Neuronal stem cell (in vitro differentiated cells): ENCODE results near the gene SEC22B.
"Not testable (repeated sequence)": the region's sequence is repeated elsewhere in the genome, so short reads cannot be mapped to it uniquely, and the experiment has no call there.

Source experiments
- DNase-seq: peaks from one replicate; pipeline ENCODE4 v3.0.0-alpha.2; 2013; ENCODE audit warnings: low spot score
- H2AFZ ChIP-seq: one replicate; pipeline ENCODE4 v1.6.1; 2013; ENCODE audit warnings: mild to moderate bottlenecking, low read length, inconsistent platforms
- H2AK5ac ChIP-seq: 2 replicates; pipeline ENCODE4 v1.6.1; 2013; ENCODE audit warnings: low read depth, mild to moderate bottlenecking, inconsistent platforms, low read length, moderate library complexity, mixed read lengths
- H2BK120ac ChIP-seq: 2 replicates; pipeline ENCODE4 v1.6.1; 2013; ENCODE audit warnings: low read depth, mild to moderate bottlenecking, inconsistent platforms, low read length, moderate library complexity, mixed read lengths
- H2BK12ac ChIP-seq: one replicate; pipeline ENCODE4 v1.6.1; 2013; ENCODE audit warnings: low read length, inconsistent platforms
- H2BK15ac ChIP-seq: 2 replicates; pipeline ENCODE4 v1.6.1; 2013; ENCODE audit warnings: mild to moderate bottlenecking, low read length, inconsistent platforms, mixed read lengths
- H2BK5ac ChIP-seq: one replicate; pipeline ENCODE4 v1.6.1; 2013; ENCODE audit warnings: inconsistent platforms, mild to moderate bottlenecking, low read length, moderate library complexity
- H3K14ac ChIP-seq: one replicate; pipeline ENCODE4 v1.6.1; 2013; ENCODE audit warnings: low read length, inconsistent platforms
- H3K18ac ChIP-seq: 2 replicates; pipeline ENCODE4 v1.6.1; 2013; ENCODE audit warnings: low read length, inconsistent platforms
- H3K23ac ChIP-seq: 2 replicates; pipeline ENCODE4 v1.6.1; 2013; ENCODE audit warnings: low read depth, mild to moderate bottlenecking, mixed read lengths, low read length, inconsistent platforms; ENCODE audit not compliant: poor library complexity
- H3K27ac ChIP-seq: replicated peaks from 3 replicates; pipeline ENCODE4 v1.5.1; 2013; ENCODE audit warnings: low read length, inconsistent platforms
- H3K27me3 ChIP-seq, 3 experiments: 2 replicates each; pipeline ENCODE4 v1.6.1; 2013; ENCODE audit warnings: low read length in 3 of 3, mild to moderate bottlenecking in 2 of 3, inconsistent platforms in 1 of 3, low read depth in 1 of 3, mixed read lengths in 1 of 3, moderate library complexity in 1 of 3; ENCODE audit not compliant: control insufficient read depth in 3 of 3, insufficient read depth in 3 of 3
- H3K36me3 ChIP-seq, 2 donors: replicated peaks in 1 of 2; 2 replicates each; pipeline ENCODE4 v1.6.1; 2013; ENCODE audit warnings: low read length in 2 of 2; ENCODE audit not compliant: control insufficient read depth in 2 of 2, insufficient read depth in 2 of 2
- H3K4ac ChIP-seq: 2 replicates; pipeline ENCODE4 v1.6.1; 2013; ENCODE audit warnings: inconsistent platforms, mild to moderate bottlenecking, low read length, moderate library complexity
- H3K4me1 ChIP-seq, 2 donors: 1 replicate in 1 of 2; 2 replicates in 1 of 2; pipeline ENCODE4 v1.6.1; 2013; ENCODE audit warnings: low read length in 2 of 2, low read depth in 1 of 2; ENCODE audit not compliant: control insufficient read depth in 2 of 2, insufficient read depth in 1 of 2
- H3K4me2 ChIP-seq: one replicate; pipeline ENCODE4 v1.6.1; 2013; ENCODE audit warnings: mild to moderate bottlenecking, low read length, inconsistent platforms; ENCODE audit not compliant: insufficient read depth, poor library complexity, severe bottlenecking
- H3K4me3 ChIP-seq, 2 donors: 2 replicates each; pipeline ENCODE4 v1.5.1; 2013; ENCODE audit warnings: low read length in 2 of 2, mild to moderate bottlenecking in 2 of 2, inconsistent platforms in 1 of 2, moderate library complexity in 1 of 2
- H3K79me1 ChIP-seq: one replicate; pipeline ENCODE4 v1.6.1; 2013; ENCODE audit warnings: low read depth, mild to moderate bottlenecking, inconsistent platforms, low read length, moderate library complexity
- H3K9ac ChIP-seq: one replicate; pipeline ENCODE4 v1.6.1; 2013; ENCODE audit warnings: mild to moderate bottlenecking, low read depth, low read length, inconsistent platforms; ENCODE audit not compliant: poor library complexity
- H3K9me3 ChIP-seq, 2 donors: replicated peaks in 1 of 2; 2 replicates each; pipeline versions ENCODE3 to v1.6.1; 2013; ENCODE audit warnings: low read length in 2 of 2, mild to moderate bottlenecking in 2 of 2, inconsistent platforms in 1 of 2, low read depth in 1 of 2, mixed read lengths in 1 of 2, moderate library complexity in 1 of 2; ENCODE audit not compliant: control insufficient read depth in 2 of 2, insufficient read depth in 1 of 2
- H4K8ac ChIP-seq: one replicate; pipeline ENCODE4 v1.6.1; 2013; ENCODE audit warnings: low read depth, mild to moderate bottlenecking, inconsistent platforms, low read length, moderate library complexity
- H4K91ac ChIP-seq: one replicate; pipeline ENCODE4 v1.6.1; 2013; ENCODE audit warnings: low read length, low read depth, mild to moderate bottlenecking, inconsistent platforms; ENCODE audit not compliant: poor library complexity
- WGBS, 2 donors: extraction: QIAGEN DNeasy Blood & Tissue Kit; methylation state at CpG; one replicate each; pipeline ENCODE4 v1.1.7; 2013; ENCODE audit warnings: missing lambda C conversion rate in 2 of 2, mixed read lengths in 1 of 2; ENCODE audit not compliant: insufficient read length in 2 of 2, insufficient replicate concordance in 1 of 2; ENCODE audit errors: extremely low coverage in 2 of 2; 5-methylcytosine and 5-hydroxymethylcytosine counted together

SEC22B gene

DNA sequence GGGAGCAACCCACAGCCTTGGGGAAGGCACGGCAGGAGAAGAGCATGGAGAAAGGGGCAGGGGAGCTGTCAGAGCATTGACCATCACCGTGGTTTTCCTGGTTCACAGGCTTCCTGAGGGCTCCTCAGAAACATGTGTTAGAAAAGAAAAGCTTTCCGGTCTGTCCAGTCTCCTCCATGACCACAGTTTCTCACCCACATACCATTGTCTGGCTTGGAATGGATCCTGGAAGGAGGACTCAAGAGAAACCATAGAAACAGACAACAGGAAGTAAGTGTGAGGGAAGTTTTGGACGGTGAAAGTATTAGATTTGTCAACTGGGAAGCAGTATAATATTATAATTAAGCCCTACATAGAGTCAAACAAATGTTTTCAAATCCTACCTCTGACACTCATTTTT lies 55.8 kb downstream of the SEC22B start:
- not testable (repeated sequence) for DNase-seq, H3K79me1 ChIP-seq, H3K36me3 ChIP-seq, H2BK12ac ChIP-seq, H3K4me1 ChIP-seq, H3K4me2 ChIP-seq, H3K4me3 ChIP-seq, H3K14ac ChIP-seq, H4K91ac ChIP-seq, H2BK120ac ChIP-seq, H3K4ac ChIP-seq, H3K9ac ChIP-seq, H3K27me3 ChIP-seq, H3K18ac ChIP-seq, H2AFZ ChIP-seq, H2BK15ac ChIP-seq, H2BK5ac ChIP-seq, H4K8ac ChIP-seq, H3K9me3 ChIP-seq, H3K23ac ChIP-seq, H2AK5ac ChIP-seq, H3K27ac ChIP-seq
- WGBS, 2 donors: no CpG with 5 or more reads among the region's 4 CpGs

DNA sequence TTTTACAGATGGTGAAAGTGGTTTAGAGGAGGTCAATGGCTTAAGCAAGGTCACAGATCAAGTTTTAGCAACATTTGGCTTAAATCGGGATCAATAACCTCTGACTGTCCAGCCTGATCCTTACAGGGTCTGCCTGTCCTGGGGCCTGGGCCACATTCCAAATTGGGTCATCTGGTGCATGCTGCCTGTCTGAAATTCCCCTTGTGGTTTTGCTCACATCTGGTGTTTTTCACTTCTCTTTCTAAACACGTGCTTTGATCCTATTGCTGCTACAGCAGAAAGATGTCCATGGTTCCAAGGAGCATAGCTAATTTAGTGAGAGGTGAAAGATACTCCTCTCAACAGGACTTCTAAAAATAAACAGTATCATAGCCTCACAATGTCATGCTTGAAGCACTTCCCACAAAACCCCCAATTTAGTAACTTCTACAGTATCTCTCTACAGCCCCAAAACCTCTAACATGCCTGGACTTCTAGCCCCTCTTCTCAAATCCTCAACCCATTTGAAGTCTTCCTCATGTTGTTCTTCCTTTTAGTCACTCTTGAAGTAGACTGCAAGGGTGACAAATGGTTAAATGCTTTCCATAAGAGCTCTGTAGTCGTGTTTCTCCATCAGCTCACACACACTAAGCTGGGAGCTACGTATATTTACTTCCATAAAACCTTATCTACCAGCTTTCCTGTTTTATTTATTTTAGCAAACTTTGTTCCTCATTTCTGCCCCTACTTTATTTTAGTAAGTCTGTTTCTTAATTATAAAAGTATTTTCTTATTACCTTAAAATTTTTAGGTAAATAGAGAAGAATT lies 58.7 kb downstream of the SEC22B start:
- not testable (repeated sequence) for H4K91ac ChIP-seq, H4K8ac ChIP-seq, H3K27me3 ChIP-seq, H2BK12ac ChIP-seq, H2AK5ac ChIP-seq, H3K4me3 ChIP-seq, H3K27ac ChIP-seq, H3K4me1 ChIP-seq, H3K9me3 ChIP-seq, H2AFZ ChIP-seq, H2BK5ac ChIP-seq, H3K36me3 ChIP-seq, H3K4ac ChIP-seq, H3K79me1 ChIP-seq, DNase-seq, H3K14ac ChIP-seq, H3K18ac ChIP-seq, H3K9ac ChIP-seq, H3K23ac ChIP-seq, H3K4me2 ChIP-seq, H2BK15ac ChIP-seq, H2BK120ac ChIP-seq
- no CpG with 5 or more reads among the region's 4 CpGs for whole genome bisulfite sequencing, 2 donors

DNA sequence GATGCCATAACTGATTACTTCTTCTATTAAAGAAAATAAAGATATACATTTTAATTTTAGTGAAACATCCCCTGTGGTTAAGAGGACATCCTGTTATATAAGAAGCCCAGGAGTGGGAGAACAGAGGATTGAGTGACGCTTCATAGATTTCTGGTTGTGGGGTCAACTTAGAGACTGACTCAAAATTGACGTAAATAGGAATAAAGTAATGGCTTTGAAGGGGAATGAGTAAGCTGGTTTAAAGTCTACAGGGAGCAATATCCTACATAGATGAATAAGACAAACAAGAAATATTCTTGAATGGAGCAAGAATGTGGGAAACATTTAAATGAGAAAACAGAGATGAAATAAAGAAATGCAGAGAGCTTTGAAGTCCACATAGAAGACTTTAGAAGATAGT lies 60.2 kb downstream of the SEC22B start:
- not testable (repeated sequence) for H3K4me1 ChIP-seq, H3K18ac ChIP-seq, H2BK5ac ChIP-seq, H4K91ac ChIP-seq, H4K8ac ChIP-seq, H2AK5ac ChIP-seq, H3K9me3 ChIP-seq, H2BK15ac ChIP-seq, H3K79me1 ChIP-seq, H3K23ac ChIP-seq, H3K4me2 ChIP-seq, H3K27me3 ChIP-seq, H3K27ac ChIP-seq, H3K4me3 ChIP-seq, H3K36me3 ChIP-seq, H2AFZ ChIP-seq, DNase-seq, H2BK12ac ChIP-seq, H3K4ac ChIP-seq, H2BK120ac ChIP-seq, H3K9ac ChIP-seq, H3K14ac ChIP-seq
- WGBS, 2 donors: no CpG with 5 or more reads among the region's 2 CpGs

DNA sequence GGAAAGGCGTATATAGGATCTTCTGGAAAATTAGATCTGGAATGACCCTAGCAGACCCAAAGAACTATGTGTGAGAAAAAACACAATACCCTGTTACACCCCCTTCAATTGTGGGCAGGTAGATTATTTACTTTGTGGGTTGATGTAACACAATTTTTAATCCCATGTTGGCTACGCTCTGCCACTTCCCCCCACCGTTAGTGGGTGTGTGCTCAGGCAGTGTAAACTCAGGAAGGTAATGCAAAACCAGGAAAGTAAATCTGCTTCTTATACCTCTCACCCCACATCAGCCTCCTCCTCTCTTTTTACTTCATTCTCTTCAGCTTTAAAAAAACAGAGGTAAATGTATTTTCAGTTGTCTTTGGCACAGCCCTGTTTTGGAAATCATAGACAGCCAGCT lies 63.2 kb downstream of the SEC22B start:
- not testable (repeated sequence) for H3K27ac ChIP-seq, H2BK120ac ChIP-seq, H3K9me3 ChIP-seq, H3K36me3 ChIP-seq, H3K4ac ChIP-seq, H3K18ac ChIP-seq, H3K79me1 ChIP-seq, H2AFZ ChIP-seq, H3K4me3 ChIP-seq, H3K4me2 ChIP-seq, DNase-seq, H4K8ac ChIP-seq, H4K91ac ChIP-seq, H2AK5ac ChIP-seq, H3K27me3 ChIP-seq, H2BK12ac ChIP-seq, H3K14ac ChIP-seq, H2BK15ac ChIP-seq, H2BK5ac ChIP-seq, H3K4me1 ChIP-seq, H3K23ac ChIP-seq, H3K9ac ChIP-seq
- no CpG with 5 or more reads among the region's 3 CpGs for WGBS, 2 donors
